ENCODE results near the gene GLIS2.

GLIS2 gene

DNA sequence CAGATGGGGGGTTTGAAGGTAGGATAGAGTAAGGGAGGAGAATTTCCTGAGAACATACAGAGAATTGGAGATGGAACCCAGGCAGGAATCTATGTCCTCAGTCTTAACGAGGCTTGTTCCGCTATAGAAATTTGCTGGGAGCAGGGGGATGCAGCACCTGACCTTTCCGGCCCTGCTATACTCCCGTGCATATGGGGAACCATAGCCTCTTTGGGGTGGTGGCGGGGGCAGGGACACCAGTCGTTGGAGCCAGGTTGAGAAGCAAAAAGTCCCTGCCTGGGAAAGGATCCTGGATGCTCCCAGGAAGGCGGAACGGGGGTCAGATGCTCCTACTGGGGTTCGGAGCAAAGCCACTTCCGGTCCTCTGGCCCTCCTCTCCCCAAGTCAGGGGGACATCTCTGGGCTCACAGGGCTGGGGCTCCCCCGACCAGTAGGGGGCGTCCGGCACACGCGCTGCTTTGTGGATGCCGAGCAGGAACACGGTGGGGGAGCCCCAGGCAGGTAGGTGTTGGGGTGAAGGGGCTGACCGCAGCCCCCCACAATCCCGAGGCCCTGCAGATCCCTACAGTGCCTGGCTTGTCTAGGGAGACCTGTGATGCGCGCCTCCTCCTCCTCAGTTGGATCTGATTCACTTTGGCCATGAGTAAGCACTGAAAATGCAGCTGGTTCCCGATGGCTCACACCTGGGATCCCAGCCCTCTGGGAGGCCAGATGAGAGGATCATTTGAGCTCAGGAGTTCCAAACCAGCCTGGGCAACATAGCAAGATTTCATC is 27.5 kb upstream of the GLIS2 start:
- Histone ChIP-seq H3K9ac (no peak overlapping the region), H3K27me3 (ENCODE audit: control insufficient read depth, insufficient read depth, low read length) (no peaks in the 10 kb centered on the region), H3K4me2 (ENCODE audit: low read length) (peak overlapping the region; percentile 33), H3K4me1 (peaks cover 13% of the 10 kb centered on the region), H3K79me2 (peaks cover 2% of the 10 kb centered on the region), H3K36me3 (ENCODE audit: control insufficient read depth, insufficient read depth, low read length) (no peaks in the 10 kb centered on the region), H3K9me3 (ENCODE audit: control insufficient read depth, low read length) (no peaks in the 10 kb centered on the region), H2AFZ (peak overlapping the region; percentile 61), H3K4me3 (ENCODE audit: low read depth, low read length) (no peak overlapping the region), H3K27ac (no peak overlapping the region)
- TF ChIP-seq, protein P1, sequence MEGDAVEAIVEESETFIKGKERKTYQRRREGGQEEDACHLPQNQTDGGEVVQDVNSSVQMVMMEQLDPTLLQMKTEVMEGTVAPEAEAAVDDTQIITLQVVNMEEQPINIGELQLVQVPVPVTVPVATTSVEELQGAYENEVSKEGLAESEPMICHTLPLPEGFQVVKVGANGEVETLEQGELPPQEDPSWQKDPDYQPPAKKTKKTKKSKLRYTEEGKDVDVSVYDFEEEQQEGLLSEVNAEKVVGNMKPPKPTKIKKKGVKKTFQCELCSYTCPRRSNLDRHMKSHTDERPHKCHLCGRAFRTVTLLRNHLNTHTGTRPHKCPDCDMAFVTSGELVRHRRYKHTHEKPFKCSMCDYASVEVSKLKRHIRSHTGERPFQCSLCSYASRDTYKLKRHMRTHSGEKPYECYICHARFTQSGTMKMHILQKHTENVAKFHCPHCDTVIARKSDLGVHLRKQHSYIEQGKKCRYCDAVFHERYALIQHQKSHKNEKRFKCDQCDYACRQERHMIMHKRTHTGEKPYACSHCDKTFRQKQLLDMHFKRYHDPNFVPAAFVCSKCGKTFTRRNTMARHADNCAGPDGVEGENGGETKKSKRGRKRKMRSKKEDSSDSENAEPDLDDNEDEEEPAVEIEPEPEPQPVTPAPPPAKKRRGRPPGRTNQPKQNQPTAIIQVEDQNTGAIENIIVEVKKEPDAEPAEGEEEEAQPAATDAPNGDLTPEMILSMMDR (IDR thresholded peaks at IDR 0.05) = peak; percentile 97

- Histone ChIP-seq H3K79me2 (peaks cover 2% of the 10 kb centered on the region), H3K4me3 (ENCODE audit: low read depth, low read length) (no peak overlapping the region), H3K4me2 (ENCODE audit: low read length) (no peak overlapping the region), H3K9me3 (ENCODE audit: control insufficient read depth, low read length) (no peaks in the 10 kb centered on the region), H3K27ac (no peak overlapping the region), H3K36me3 (ENCODE audit: control insufficient read depth, insufficient read depth, low read length) (no peaks in the 10 kb centered on the region), H3K9ac (no peak overlapping the region), H3K4me1 (peaks cover 21% of the 10 kb centered on the region), H3K27me3 (ENCODE audit: control insufficient read depth, insufficient read depth, low read length) (no peaks in the 10 kb centered on the region), H2AFZ (no peak overlapping the region)
- TF ChIP-seq, protein P1 (IDR thresholded peaks at IDR 0.05) = no peak
Measured at GRCh38 chr16:4290236-4290830, 25.5 kb upstream of the GLIS2 start.

GRCh38 chr16:4291699-4292098 is 24.2 kb upstream of the GLIS2 start:
- Histone ChIP-seq H3K9ac (no peak overlapping the region), H3K4me1 (peaks cover 21% of the 10 kb centered on the region), H2AFZ (no peak overlapping the region), H3K27me3 (ENCODE audit: control insufficient read depth, insufficient read depth, low read length) (no peaks in the 10 kb centered on the region), H3K36me3 (ENCODE audit: control insufficient read depth, insufficient read depth, low read length) (no peaks in the 10 kb centered on the region), H3K27ac (no peak overlapping the region), H3K4me2 (ENCODE audit: low read length) (no peak overlapping the region), H3K79me2 (peaks cover 2% of the 10 kb centered on the region), H3K9me3 (ENCODE audit: control insufficient read depth, low read length) (no peaks in the 10 kb centered on the region), H3K4me3 (ENCODE audit: low read depth, low read length) (no peak overlapping the region)
- TF ChIP-seq, protein P1 (IDR thresholded peaks at IDR 0.05) = no peak

- no peaks in the 10 kb centered on the region for H3K27me3 ChIP-seq (ENCODE audit: control insufficient read depth, insufficient read depth, low read length)
- no peak overlapping the region for H3K4me2 ChIP-seq (ENCODE audit: low read length)
- TF ChIP-seq, protein P1 (IDR thresholded peaks at IDR 0.05) = no peak
- H3K9me3 ChIP-seq (ENCODE audit: control insufficient read depth, low read length) = no peaks in the 10 kb centered on the region
- H3K4me3 ChIP-seq (ENCODE audit: low read depth, low read length) = no peak overlapping the region
- peak overlapping the region; percentile 84 for H2AFZ ChIP-seq
- H3K79me2 ChIP-seq = peaks cover 1% of the 10 kb centered on the region
- H3K9ac ChIP-seq = no peak overlapping the region
- H3K36me3 ChIP-seq (ENCODE audit: control insufficient read depth, insufficient read depth, low read length) = no peaks in the 10 kb centered on the region
- H3K4me1 ChIP-seq = peaks cover 21% of the 10 kb centered on the region
- peak overlapping the region; percentile 55 for H3K27ac ChIP-seq
Measured at GRCh38 chr16:4293181-4293716, 22.6 kb upstream of the GLIS2 start.
